PFSK-1 (cell line): Measurements from ENCODE around the gene GFRA1.
A peak's percentile ranks its signal among the peaks of the same experiment; 100 is the strongest.

ENCODE experiments used
- FOXP2 ChIP-seq: optimal IDR thresholded peaks from 2 replicates; pipeline ENCODE3; 2011; ENCODE audit warnings: borderline replicate concordance, control low read depth, inconsistent platforms; ENCODE audit not compliant: insufficient read depth; ENCODE audit errors: extremely low read length, extremely low read depth
- POLR2AphosphoS5 ChIP-seq: IDR thresholded peaks from 2 replicates; pipeline ENCODE4 v1.6.1; 2012; ENCODE audit warnings: low read depth, mild to moderate bottlenecking, control low read depth, low read length, moderate library complexity
- REST ChIP-seq, 2 experiments: IDR thresholded peaks; 2 replicates each; pipeline versions ENCODE4 v1.6.1 to v1.8.0; 2011 to 2012; ENCODE audit warnings: low read depth in 2 of 2, low read length in 2 of 2, control low read depth in 1 of 2, inconsistent platforms in 1 of 2, mild to moderate bottlenecking in 1 of 2, moderate library complexity in 1 of 2; ENCODE audit not compliant: insufficient read depth in 1 of 2
- SIN3A ChIP-seq: IDR thresholded peaks from 2 replicates; pipeline ENCODE4 v1.6.1; 2012; ENCODE audit warnings: mild to moderate bottlenecking, low read length, moderate library complexity, borderline replicate concordance; ENCODE audit not compliant: insufficient read depth
- TAF1 ChIP-seq: IDR thresholded peaks from 2 replicates; pipeline ENCODE4 v1.6.1; 2012; ENCODE audit warnings: low read length, control low read depth, borderline replicate concordance; ENCODE audit not compliant: insufficient read depth

GFRA1 gene

GRCh38 chr10:116151076-116151475, 121.9 kb downstream of the GFRA1 start:
- TF ChIP-seq SIN3A (no peak), TAF1 (no peak), FOXP2 (no peak), POLR2AphosphoS5 (no peak), REST (IDR thresholded peaks at IDR 0.05; ENCODE audit: insufficient read depth in 1 of 2, low read depth in 2 of 2, low read length in 2 of 2) (no peak)

- no peak for TF ChIP-seq SIN3A
- no peak for TF ChIP-seq POLR2AphosphoS5
- no peak for TF ChIP-seq REST (IDR thresholded peaks at IDR 0.05; ENCODE audit: insufficient read depth in 1 of 2, low read depth in 2 of 2, low read length in 2 of 2)
- no peak for TF ChIP-seq TAF1
- no peak for TF ChIP-seq FOXP2
Observed at GRCh38 chr10:116150606-116151005, 122.4 kb downstream of the GFRA1 start.

- TF ChIP-seq REST (IDR thresholded peaks at IDR 0.05; ENCODE audit: insufficient read depth in 1 of 2, low read depth in 2 of 2, low read length in 2 of 2) (no peak), FOXP2 (no peak), SIN3A (no peak), TAF1 (no peak), POLR2AphosphoS5 (no peak)
Observed at GRCh38 chr10:116147147-116147905, 125.7 kb downstream of the GFRA1 start.

GRCh38 chr10:116146372-116147140, 126.5 kb downstream of the GFRA1 start:
- TF ChIP-seq REST (IDR thresholded peaks at IDR 0.05; ENCODE audit: insufficient read depth in 1 of 2, low read depth in 2 of 2, low read length in 2 of 2) (peak; percentile 72 to 89; a peak in 3 of 4 replicates), TAF1 (no peak)
